MM.1S (cell line): ENCODE measurements around the gene GLYAT.

Experiments
- DNase-seq: peaks from one replicate; pipeline ENCODE4 v3.0.0-alpha.2; 2015
- H2AFZ ChIP-seq: fragments of 300-600 bp; sonication (generic); 2 replicates; pipeline ENCODE4 v1.6.0; 2016; ENCODE audit warnings: antibody characterized with exemption, low read length
- H3F3A ChIP-seq: fragments of 300-600 bp; sonication (generic); 2 replicates; pipeline ENCODE4 v1.6.1; 2016; ENCODE audit warnings: mild to moderate bottlenecking, antibody characterized with exemption, low read length, moderate library complexity, mixed read lengths; ENCODE audit not compliant: insufficient read depth
- H3K27ac ChIP-seq: fragments of 300-600 bp; sonication (generic); 2 replicates; pipeline ENCODE4 v1.5.1; 2016; ENCODE audit warnings: mild to moderate bottlenecking, low read length
- H3K27me3 ChIP-seq: fragments of 300-600 bp; sonication (generic); replicated peaks from 2 replicates; pipeline ENCODE4 v1.6.0; 2016; ENCODE audit warnings: low read length; ENCODE audit not compliant: insufficient read depth
- H3K36me3 ChIP-seq: fragments of 300-600 bp; sonication (generic); replicated peaks from 2 replicates; pipeline ENCODE4 v1.6.1; 2016; ENCODE audit warnings: mild to moderate bottlenecking, low read length, mixed read lengths; ENCODE audit not compliant: insufficient read depth
- H3K4me1 ChIP-seq: fragments of 300-600 bp; sonication (generic); 2 replicates; pipeline ENCODE4 v1.6.1; 2016; ENCODE audit warnings: low read length, mixed read lengths
- H3K4me2 ChIP-seq: fragments of 300-600 bp; sonication (generic); 2 replicates; pipeline ENCODE4 v1.6.0; 2016; ENCODE audit warnings: low read depth, low read length
- H3K4me3 ChIP-seq: fragments of 300-600 bp; sonication (generic); 2 replicates; pipeline ENCODE4 v1.5.1; 2016; ENCODE audit warnings: low read length, mixed read lengths
- H3K79me2 ChIP-seq: fragments of 300-600 bp; sonication (generic); 2 replicates; pipeline ENCODE4 v1.6.1; 2016; ENCODE audit warnings: mixed run types, low read length, mixed read lengths
- H3K9ac ChIP-seq: fragments of 300-600 bp; sonication (generic); 2 replicates; pipeline ENCODE4 v1.6.1; 2016; ENCODE audit warnings: low read length, mixed read lengths
- H3K9me2 ChIP-seq: fragments of 300-600 bp; sonication (generic); replicated peaks from 2 replicates; pipeline ENCODE4 v1.6.1; 2016; ENCODE audit warnings: mild to moderate bottlenecking, low read length, mixed read lengths; ENCODE audit not compliant: insufficient read depth
- H3K9me3 ChIP-seq: fragments of 300-600 bp; sonication (generic); replicated peaks from 2 replicates; pipeline ENCODE4 v1.6.1; 2016; ENCODE audit warnings: mild to moderate bottlenecking, low read length, mixed read lengths; ENCODE audit not compliant: insufficient read depth
- H4K20me1 ChIP-seq: fragments of 300-600 bp; sonication (generic); 2 replicates; pipeline ENCODE4 v1.6.1; 2016; ENCODE audit warnings: mild to moderate bottlenecking, low read length, moderate library complexity, mixed read lengths; ENCODE audit not compliant: insufficient read depth
- CTCF ChIP-seq: fragments of 300-600 bp; sonication (generic); IDR thresholded peaks from 2 replicates; pipeline ENCODE4 v1.5.1; 2016; ENCODE audit warnings: antibody characterized with exemption, low read length, mixed read lengths
- EZH2 ChIP-seq: fragments of 300-600 bp; sonication (generic); optimal IDR thresholded peaks from 2 replicates; pipeline ENCODE3; 2017; ENCODE audit warnings: low read depth, mild to moderate bottlenecking, antibody characterized with exemption, low read length, mixed read lengths
- EZH2phosphoT487 ChIP-seq: fragments of 300-600 bp; sonication (generic); IDR thresholded peaks from 2 replicates; pipeline ENCODE4 v1.6.1; 2018; ENCODE audit warnings: antibody characterized with exemption, low read length

The GLYAT gene

GRCh38 chr11:58659910-58660570 is 71.7 kb downstream of the GLYAT start:
- no peak overlapping the region for H3K4me3 ChIP-seq
- H2AFZ ChIP-seq = no peak overlapping the region
- no peaks in the 10 kb centered on the region for H4K20me1 ChIP-seq
- H3K27me3 ChIP-seq = no peaks in the 10 kb centered on the region
- DNase-seq = no peak
- no peak overlapping the region for H3K9ac ChIP-seq
- peaks cover 7% of the 10 kb centered on the region for H3K4me1 ChIP-seq
- H3K9me3 ChIP-seq = no peaks in the 10 kb centered on the region
- no peak overlapping the region for H3K27ac ChIP-seq
- no peaks in the 10 kb centered on the region for H3K36me3 ChIP-seq
- no peaks in the 10 kb centered on the region for H3K79me2 ChIP-seq
- no peaks in the 10 kb centered on the region for H3F3A ChIP-seq
- no peak overlapping the region for H3K4me2 ChIP-seq
- H3K9me2 ChIP-seq = no peaks in the 10 kb centered on the region
- TF ChIP-seq CTCF = no peak
- TF ChIP-seq EZH2phosphoT487 = no peak
- TF ChIP-seq EZH2 = no peak

GRCh38 chr11:58659404-58659803 is 72.3 kb downstream of the GLYAT start:
- no peaks in the 10 kb centered on the region for H3K9me2 ChIP-seq
- no peak for TF ChIP-seq EZH2
- TF ChIP-seq EZH2phosphoT487 = no peak
- TF ChIP-seq CTCF = no peak
- H3K9me3 ChIP-seq = no peaks in the 10 kb centered on the region
- H4K20me1 ChIP-seq = no peaks in the 10 kb centered on the region
- peaks cover 13% of the 10 kb centered on the region for H3K4me1 ChIP-seq
- no peaks in the 10 kb centered on the region for H3K36me3 ChIP-seq
- no peak overlapping the region for H3K27ac ChIP-seq
- H3K79me2 ChIP-seq = no peaks in the 10 kb centered on the region
- H2AFZ ChIP-seq = no peak overlapping the region
- no peak for DNase-seq
- no peak overlapping the region for H3K4me2 ChIP-seq
- no peak overlapping the region for H3K4me3 ChIP-seq
- no peaks in the 10 kb centered on the region for H3K27me3 ChIP-seq
- H3F3A ChIP-seq = 0 out of 2 replicates have a peak, but pooled peaks cover 4% of the 10 kb centered on the region
- no peak overlapping the region for H3K9ac ChIP-seq
